ENCODE results near the gene PRR3. TPM values are rescaled to one million over a fixed set of nuclear protein-coding genes. Genes with fewer than 3 reads are reported as not detected.
A peak's percentile ranks its signal among the peaks of the same experiment; 100 is the strongest.

The PRR3 gene
- total and polyA plus RNA-seq, 2 of the 4 experiments (the other 2 are of a cell fraction), result 7.2 to 17.3 TPM

- H3K9me3 ChIP-seq (ENCODE audit: control insufficient read depth, insufficient read depth, low read length), result no peaks in the 10 kb centered on the region
- no peak for ATAC-seq (ENCODE audit: low read depth)
- peak overlapping the region; percentile 44 for H3K4ac ChIP-seq (ENCODE audit: low read depth, low read length)
- H3K9ac ChIP-seq (ENCODE audit: low read depth, low read length), result no peak overlapping the region
- H3K9me1 ChIP-seq (ENCODE audit: insufficient read depth, low read length), result no peaks in the 10 kb centered on the region
- peak overlapping the region; percentile 58 for H3K14ac ChIP-seq (replicated peaks; ENCODE audit: low read depth, low read length)
- peak; percentile 51 for DNase-seq
- peak overlapping the region; percentile 55 to 97 for H4K8ac ChIP-seq (ENCODE audit: low read depth in 2 of 2, low read length in 2 of 2)
- no peaks in the 10 kb centered on the region for H3K79me1 ChIP-seq (ENCODE audit: low read depth in 1 of 2, low read length in 2 of 2)
- peak overlapping the region; percentile 79 for H2AFZ ChIP-seq (replicated peaks; ENCODE audit: low read length, poor library complexity)
- BruUV-seq (replicated peaks), result no TSS peak
- POLR2A ChIA-PET (ENCODE audit: unreplicated experiment), result interaction anchor here (0.5 to 1.0 kb wide), 4 partner anchors 23 to 1152 kb away, joined by 3 to 4 read pairs (median 3); partner anchors contain the start of gene C6orf47
- peak overlapping the region; percentile 16; the same call in 1 of the 2 replicates for H2BK20ac ChIP-seq (ENCODE audit: low read depth, low read length)
- H3K23ac ChIP-seq (ENCODE audit: low read depth, low read length), result no peak overlapping the region; the same call in 1 of the 2 replicates
- H2AK9ac ChIP-seq (replicated peaks; ENCODE audit: low read depth, low read length, poor library complexity), result no peak overlapping the region
- intact Hi-C loops (cut with micrococcal nuclease), result no loop called here
- no CpG with 5 or more reads among the region's 5 CpGs for WGBS, 2 experiments (ENCODE audit: extremely low coverage in 2 of 2, insufficient read length in 1 of 2)
- dilution Hi-C loops (cut with HindIII; ENCODE audit: low sequenced_read_pairs, unreplicated experiment), result no loop called here
- H3K18ac ChIP-seq (ENCODE audit: low read depth, low read length), result peak overlapping the region; percentile 0; the same call in 1 of the 2 replicates
- no peaks in the 10 kb centered on the region for H3K36me3 ChIP-seq (ENCODE audit: control insufficient read depth, insufficient read depth, low read length)
- CTCF ChIA-PET, result no interaction called here
- 0 out of 3 replicates have a peak overlapping the region, but pooled peaks have one; percentile 41 for H2BK15ac ChIP-seq (ENCODE audit: low read depth, low read length)
- no peaks in the 10 kb centered on the region for H4K20me1 ChIP-seq (ENCODE audit: insufficient read depth, low read length)
- in situ Hi-C loops (cut with MboI; ENCODE audit: low sequenced_read_pairs), result no loop called here
- H2AK5ac ChIP-seq (ENCODE audit: low read depth, low read length), result no peak overlapping the region
- peak overlapping the region; percentile 83 for H2BK120ac ChIP-seq (ENCODE audit: low read depth, low read length)
- TF ChIP-seq BHLHE40 (IDR thresholded peaks at IDR 0.05; ENCODE audit: low read depth, low read length), result no peak
- TF ChIP-seq MAZ (IDR thresholded peaks at IDR 0.05; ENCODE audit: borderline replicate concordance, low read depth, low read length), result no peak
- no peak for TF ChIP-seq POLR2A (IDR thresholded peaks at IDR 0.05; ENCODE audit: low read depth, low read length)
- no peak for TF ChIP-seq CEBPB (IDR thresholded peaks at IDR 0.05; ENCODE audit: low read depth, low read length)
- TF ChIP-seq RFX5 (IDR thresholded peaks at IDR 0.05; ENCODE audit: low read depth, low read length), result no peak
- no peaks in the 10 kb centered on the region; the same call in 1 of the 2 replicates for H3K4me1 ChIP-seq (ENCODE audit: control insufficient read depth, insufficient read depth, low read length)
- no peak overlapping the region for H2BK5ac ChIP-seq (ENCODE audit: low read depth, low read length, poor library complexity, severe bottlenecking)
- H4K5ac ChIP-seq (ENCODE audit: low read depth, low read length), result peak overlapping the region; percentile 75; the same call in 1 of the 2 replicates
- no peak overlapping the region for H3K4me3 ChIP-seq (ENCODE audit: insufficient read depth, low read depth, low read length)
- H3K27ac ChIP-seq (ENCODE audit: insufficient read depth, low read length), result no peak overlapping the region
- H3K4me2 ChIP-seq (ENCODE audit: low read depth, low read length), result no peak overlapping the region
- peak overlapping the region; percentile 40; the same call in 1 of the 2 replicates for H4K91ac ChIP-seq (ENCODE audit: insufficient read depth, low read depth, low read length)
- no peaks in the 10 kb centered on the region for H3K27me3 ChIP-seq (ENCODE audit: control insufficient read depth, insufficient read depth, low read length)
- H3K56ac ChIP-seq (ENCODE audit: extremely low read depth, insufficient read depth, low read length), result no peak overlapping the region
Measured at GRCh38 chr6:30508890-30509736, 48.0 kb upstream of the PRR3 start.
